ENCODE measurements around the gene POLD2. TPM values are rescaled to one million over a fixed set of nuclear protein-coding genes. Genes with fewer than 3 reads are reported as not detected.

The POLD2 gene
- total and polyA plus RNA-seq, 2 of the 4 experiments (the other 2 are of a cell fraction): 142 to 163 TPM

DNA sequence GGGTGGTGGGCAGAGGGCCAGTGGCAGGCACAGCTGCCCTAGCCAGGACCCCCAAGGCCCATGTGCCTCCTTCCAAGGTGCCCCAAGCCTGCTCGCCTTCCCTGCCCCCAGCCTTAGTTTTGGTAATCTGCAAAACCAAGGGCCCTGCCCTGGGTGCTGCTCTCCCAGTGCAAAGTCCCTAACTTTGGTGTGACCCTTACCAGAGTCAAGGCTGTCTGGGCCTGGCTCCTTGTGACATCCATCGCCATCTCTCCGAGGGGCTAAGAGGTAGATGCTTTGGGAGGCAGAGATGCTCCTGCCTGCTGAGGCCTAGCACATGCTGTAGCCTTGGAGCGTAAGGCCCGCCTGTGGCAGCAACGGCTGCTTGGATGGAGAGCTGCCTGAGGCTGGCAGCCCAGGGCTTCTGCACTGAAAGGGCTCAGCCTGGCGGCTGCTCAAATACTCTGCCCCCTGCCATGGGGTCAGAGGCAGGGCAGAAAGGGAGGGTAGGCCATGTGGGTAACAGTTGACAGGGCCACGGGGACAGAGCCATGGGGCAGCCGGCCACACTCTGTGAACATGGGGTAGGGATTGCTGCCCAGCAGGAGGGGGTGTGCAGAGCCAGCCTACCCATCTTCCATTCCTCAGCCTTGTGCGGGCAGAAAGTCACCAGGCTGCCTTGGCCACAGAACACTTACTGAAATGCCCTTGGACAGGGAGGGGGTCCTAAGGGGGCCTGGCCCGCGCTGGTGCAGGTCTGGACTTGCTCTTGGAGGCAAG is 35.7 kb upstream of the POLD2 start:
- POLR2A ChIA-PET (ENCODE audit: unreplicated experiment): no interaction called here
- H3K9me1 ChIP-seq (ENCODE audit: insufficient read depth, low read length): peaks cover 7% of the 10 kb centered on the region; the same call in 1 of the 2 replicates
- no peak overlapping the region for H4K91ac ChIP-seq (ENCODE audit: insufficient read depth, low read depth, low read length)
- CTCF ChIA-PET: no interaction called here
- H3K56ac ChIP-seq (ENCODE audit: extremely low read depth, insufficient read depth, low read length): no peak overlapping the region
- 88% methylated on average over 5 of the region's 12 CpGs; no CpG with 5 or more reads in 1 of the 2 experiments for WGBS, 2 experiments (ENCODE audit: extremely low coverage in 2 of 2, insufficient read length in 1 of 2)
- no peak for TF ChIP-seq CEBPB (IDR thresholded peaks at IDR 0.05; ENCODE audit: low read depth, low read length)
- TF ChIP-seq RAD21 (IDR thresholded peaks at IDR 0.05; ENCODE audit: low read length): no peak
- no peak for TF ChIP-seq NFE2L2 (IDR thresholded peaks at IDR 0.05; ENCODE audit: low read depth, low read length)
- TF ChIP-seq SMC3 (IDR thresholded peaks at IDR 0.05; ENCODE audit: low read depth, low read length): no peak
- no peak for TF ChIP-seq MAZ (IDR thresholded peaks at IDR 0.05; ENCODE audit: borderline replicate concordance, low read depth, low read length)
- TF ChIP-seq, protein P1, sequence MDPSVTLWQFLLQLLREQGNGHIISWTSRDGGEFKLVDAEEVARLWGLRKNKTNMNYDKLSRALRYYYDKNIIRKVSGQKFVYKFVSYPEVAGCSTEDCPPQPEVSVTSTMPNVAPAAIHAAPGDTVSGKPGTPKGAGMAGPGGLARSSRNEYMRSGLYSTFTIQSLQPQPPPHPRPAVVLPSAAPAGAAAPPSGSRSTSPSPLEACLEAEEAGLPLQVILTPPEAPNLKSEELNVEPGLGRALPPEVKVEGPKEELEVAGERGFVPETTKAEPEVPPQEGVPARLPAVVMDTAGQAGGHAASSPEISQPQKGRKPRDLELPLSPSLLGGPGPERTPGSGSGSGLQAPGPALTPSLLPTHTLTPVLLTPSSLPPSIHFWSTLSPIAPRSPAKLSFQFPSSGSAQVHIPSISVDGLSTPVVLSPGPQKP (IDR thresholded peaks at IDR 0.05; ENCODE audit: borderline replicate concordance, low read depth, low read length): no peak
- TF ChIP-seq FOS (IDR thresholded peaks at IDR 0.05; ENCODE audit: low read depth, low read length): no peak
- no peak for TF ChIP-seq POLR2A (IDR thresholded peaks at IDR 0.05; ENCODE audit: low read depth, low read length)
- TF ChIP-seq, protein P2, sequence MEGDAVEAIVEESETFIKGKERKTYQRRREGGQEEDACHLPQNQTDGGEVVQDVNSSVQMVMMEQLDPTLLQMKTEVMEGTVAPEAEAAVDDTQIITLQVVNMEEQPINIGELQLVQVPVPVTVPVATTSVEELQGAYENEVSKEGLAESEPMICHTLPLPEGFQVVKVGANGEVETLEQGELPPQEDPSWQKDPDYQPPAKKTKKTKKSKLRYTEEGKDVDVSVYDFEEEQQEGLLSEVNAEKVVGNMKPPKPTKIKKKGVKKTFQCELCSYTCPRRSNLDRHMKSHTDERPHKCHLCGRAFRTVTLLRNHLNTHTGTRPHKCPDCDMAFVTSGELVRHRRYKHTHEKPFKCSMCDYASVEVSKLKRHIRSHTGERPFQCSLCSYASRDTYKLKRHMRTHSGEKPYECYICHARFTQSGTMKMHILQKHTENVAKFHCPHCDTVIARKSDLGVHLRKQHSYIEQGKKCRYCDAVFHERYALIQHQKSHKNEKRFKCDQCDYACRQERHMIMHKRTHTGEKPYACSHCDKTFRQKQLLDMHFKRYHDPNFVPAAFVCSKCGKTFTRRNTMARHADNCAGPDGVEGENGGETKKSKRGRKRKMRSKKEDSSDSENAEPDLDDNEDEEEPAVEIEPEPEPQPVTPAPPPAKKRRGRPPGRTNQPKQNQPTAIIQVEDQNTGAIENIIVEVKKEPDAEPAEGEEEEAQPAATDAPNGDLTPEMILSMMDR (conservative IDR thresholded peaks at IDR 0.05; ENCODE audit: low read depth, low read length): no peak
- TF ChIP-seq CHD1 (IDR thresholded peaks at IDR 0.05; ENCODE audit: low read depth, low read length): no peak
- no peak for TF ChIP-seq MAFK (IDR thresholded peaks at IDR 0.05; ENCODE audit: low read depth, low read length)
- TF ChIP-seq, protein P3, sequence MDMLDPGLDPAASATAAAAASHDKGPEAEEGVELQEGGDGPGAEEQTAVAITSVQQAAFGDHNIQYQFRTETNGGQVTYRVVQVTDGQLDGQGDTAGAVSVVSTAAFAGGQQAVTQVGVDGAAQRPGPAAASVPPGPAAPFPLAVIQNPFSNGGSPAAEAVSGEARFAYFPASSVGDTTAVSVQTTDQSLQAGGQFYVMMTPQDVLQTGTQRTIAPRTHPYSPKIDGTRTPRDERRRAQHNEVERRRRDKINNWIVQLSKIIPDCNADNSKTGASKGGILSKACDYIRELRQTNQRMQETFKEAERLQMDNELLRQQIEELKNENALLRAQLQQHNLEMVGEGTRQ (IDR thresholded peaks at IDR 0.05; ENCODE audit: low read depth, low read length): no peak
- no peak overlapping the region for H3K4me2 ChIP-seq (ENCODE audit: low read depth, low read length)
- H3K4me3 ChIP-seq (ENCODE audit: insufficient read depth, low read depth, low read length): no peak overlapping the region
- DNase-seq: no peak
- H2AK9ac ChIP-seq (replicated peaks; ENCODE audit: low read depth, low read length, poor library complexity): no peak overlapping the region
- H3K9me3 ChIP-seq (ENCODE audit: control insufficient read depth, insufficient read depth, low read length): no peaks in the 10 kb centered on the region
- no peak overlapping the region for H2BK5ac ChIP-seq (ENCODE audit: low read depth, low read length, poor library complexity, severe bottlenecking)
- H3K9ac ChIP-seq (ENCODE audit: low read depth, low read length): no peak overlapping the region
- H3K4me1 ChIP-seq (ENCODE audit: control insufficient read depth, insufficient read depth, low read length): peaks cover 8% of the 10 kb centered on the region
- no peak overlapping the region for H2BK20ac ChIP-seq (ENCODE audit: low read depth, low read length)
- H4K20me1 ChIP-seq (ENCODE audit: insufficient read depth, low read length): no peaks in the 10 kb centered on the region
- peaks cover 6% of the 10 kb centered on the region; the same call in 1 of the 2 replicates for H3K27me3 ChIP-seq (ENCODE audit: control insufficient read depth, insufficient read depth, low read length)
- no peak for ATAC-seq (ENCODE audit: low read depth)
- peak overlapping the region; percentile 8 for H2AFZ ChIP-seq (replicated peaks; ENCODE audit: low read length, poor library complexity)
- intact Hi-C loops (cut with micrococcal nuclease) (no loop called here), in situ Hi-C loops (cut with MboI; ENCODE audit: low sequenced_read_pairs) (no loop called here), dilution Hi-C loops (cut with HindIII; ENCODE audit: low sequenced_read_pairs, unreplicated experiment) (no loop called here)
- H3K4ac ChIP-seq (ENCODE audit: low read depth, low read length): no peak overlapping the region
- H3K14ac ChIP-seq (replicated peaks; ENCODE audit: low read depth, low read length): no peak overlapping the region
- no peak overlapping the region for H2BK15ac ChIP-seq (ENCODE audit: low read depth, low read length)
- no peak overlapping the region for H2AK5ac ChIP-seq (ENCODE audit: low read depth, low read length)
- no peak overlapping the region for H4K8ac ChIP-seq (ENCODE audit: low read depth in 2 of 2, low read length in 2 of 2)
- H3K18ac ChIP-seq (ENCODE audit: low read depth, low read length): no peak overlapping the region
- H3K23ac ChIP-seq (ENCODE audit: low read depth, low read length): no peak overlapping the region
- BruUV-seq (replicated peaks): no TSS peak
- no peaks in the 10 kb centered on the region for H3K36me3 ChIP-seq (ENCODE audit: control insufficient read depth, insufficient read depth, low read length)
- H2BK120ac ChIP-seq (ENCODE audit: low read depth, low read length): no peak overlapping the region
- no peaks in the 10 kb centered on the region for H3K79me1 ChIP-seq (ENCODE audit: low read depth in 1 of 2, low read length in 2 of 2)
- no peak overlapping the region for H3K27ac ChIP-seq (ENCODE audit: insufficient read depth, low read length)
- no peak overlapping the region for H4K5ac ChIP-seq (ENCODE audit: low read depth, low read length)
